Immature natural killer cell (primary cell): ENCODE data around the gene ACO2. TPM values are rescaled to one million over a fixed set of nuclear protein-coding genes. Genes with fewer than 3 reads are reported as not detected.

ENCODE experiments used
- DNase-seq, 3 donors: peaks; one replicate each; pipeline ENCODE4 v3.0.0; 2022; ENCODE audit warnings: mixed read lengths in 1 of 3
- H3K27ac Mint-ChIP-seq, 6 donors: one replicate each; pipeline ENCODE4 v1.8.0; 2020; ENCODE audit warnings: mixed read lengths in 6 of 6, mild to moderate bottlenecking in 5 of 6, inconsistent platforms in 4 of 6, moderate library complexity in 3 of 6
- H3K27me3 Mint-ChIP-seq, 3 donors: one replicate each; pipeline ENCODE4 v1.8.0; 2020 to 2021; ENCODE audit warnings: low read depth in 3 of 3, mild to moderate bottlenecking in 3 of 3, mixed read lengths in 3 of 3, moderate library complexity in 3 of 3, inconsistent platforms in 1 of 3
- H3K36me3 Mint-ChIP-seq, 3 donors: one replicate each; pipeline ENCODE4 v1.8.0; 2020; ENCODE audit warnings: mixed read lengths in 3 of 3, inconsistent platforms in 2 of 3, mild to moderate bottlenecking in 2 of 3
- H3K4me1 Mint-ChIP-seq, 2 donors: one replicate each; pipeline ENCODE4 v1.8.0; 2020; ENCODE audit warnings: inconsistent platforms in 2 of 2, mild to moderate bottlenecking in 2 of 2, mixed read lengths in 2 of 2, moderate library complexity in 1 of 2
- H3K4me3 Mint-ChIP-seq, 5 donors: one replicate each; pipeline ENCODE4 v1.8.0; 2020; ENCODE audit warnings: mild to moderate bottlenecking in 5 of 5, mixed read lengths in 5 of 5, inconsistent platforms in 3 of 5, moderate library complexity in 3 of 5
- H3K9me3 Mint-ChIP-seq, 6 donors: one replicate each; pipeline ENCODE4 v1.8.0; 2020; ENCODE audit warnings: mild to moderate bottlenecking in 6 of 6, mixed read lengths in 6 of 6, inconsistent platforms in 4 of 6, moderate library complexity in 3 of 6
- polyA plus RNA-seq, 3 donors: library from polyadenylated mRNA; unstranded; fragments of 300-500 nt; fragmentation: Illumina TruSeq; gene quantifications; one replicate each; pipeline ENCODE4 v1.2.3, GENCODE V29; 2021

Gene ACO2
- polyA plus RNA-seq, 3 donors from 2014 or later, result 77.1 to 115 (median 111) TPM

- no peak overlapping the region for H3K4me3 Mint-ChIP-seq
- H3K4me1 Mint-ChIP-seq, result no peaks in the 10 kb centered on the region
- H3K27ac Mint-ChIP-seq, result no peak overlapping the region
- no peaks in the 10 kb centered on the region for H3K36me3 Mint-ChIP-seq
- H3K9me3 Mint-ChIP-seq, result no peaks in the 10 kb centered on the region
- H3K27me3 Mint-ChIP-seq, result peaks cover 0 to 4% (median 1%) of the 10 kb centered on the region in 3 donors
- DNase-seq, result no peak
Observed at GRCh38 chr22:41575533-41575932, 106.6 kb downstream of the ACO2 start.

DNA sequence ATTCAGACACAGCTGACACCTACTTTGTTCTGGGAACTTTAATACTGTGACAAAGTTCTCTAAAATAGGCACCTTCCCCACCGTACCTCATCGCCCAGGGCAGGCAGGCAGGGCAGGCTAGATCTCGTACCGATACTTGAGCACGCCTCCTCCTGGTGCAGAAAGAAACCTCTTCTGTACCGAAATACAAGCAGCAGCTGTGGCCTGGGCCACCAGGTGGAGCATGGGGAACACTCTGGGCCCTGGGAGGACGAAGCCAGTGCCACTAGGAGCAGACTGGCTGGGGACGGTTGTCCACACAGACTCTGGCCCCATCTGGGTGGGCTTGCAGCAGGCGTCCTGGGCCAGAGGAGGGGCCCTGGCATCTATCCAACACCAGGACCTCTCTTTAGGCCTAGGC, 108.0 kb downstream of the ACO2 start:
- Mint-ChIP-seq H3K27ac (peak overlapping the region in 1 of 6 donors; percentile 7), H3K4me3 (no peak overlapping the region), H3K4me1 (no peaks in the 10 kb centered on the region), H3K36me3 (no peaks in the 10 kb centered on the region), H3K27me3 (peaks cover 0 to 4% (median 1%) of the 10 kb centered on the region in 3 donors), H3K9me3 (no peaks in the 10 kb centered on the region)
- DNase-seq, result peak; percentile 27

GRCh38 chr22:41578114-41578513, 109.2 kb downstream of the ACO2 start:
- H3K9me3 Mint-ChIP-seq, result no peaks in the 10 kb centered on the region
- H3K4me3 Mint-ChIP-seq, result no peak overlapping the region
- no peaks in the 10 kb centered on the region for H3K4me1 Mint-ChIP-seq
- peaks cover 0 to 8% (median 7%) of the 10 kb centered on the region in 3 donors for H3K36me3 Mint-ChIP-seq
- DNase-seq, result no peak
- H3K27ac Mint-ChIP-seq, result peak overlapping the region in 1 of 6 donors; percentile 28
- peaks cover 0 to 4% (median 1%) of the 10 kb centered on the region in 3 donors for H3K27me3 Mint-ChIP-seq

Other genes with a start within 250 kb of the ACO2 start
- under 1 TPM in 2 of 3 donors, not detected in 1; 0.32 to 0.90 TPM for gene CHADL, start 228.2 kb upstream of the ACO2 start, polyA plus RNA-seq
- 10 to 100 TPM; 10.4 to 29.9 (median 15.6) TPM for gene RANGAP1, start 182.9 kb upstream of the ACO2 start, polyA plus RNA-seq
- gene ZC3H7B, start 167.6 kb upstream of the ACO2 start, polyA plus RNA-seq, result 1 to 10 TPM in 1 of 3 donors, under 1 TPM in 1, not detected in 1; 0.33 to 2.4 TPM
- gene TEF, start 87.2 kb upstream of the ACO2 start, polyA plus RNA-seq, result 1 to 10 TPM; 1.4 to 3.8 (median 1.8) TPM
- 10 to 100 TPM in 1 of 3 donors, 1 to 10 TPM in 2; 5.9 to 23.6 (median 8.6) TPM for gene TOB2, start 22.3 kb upstream of the ACO2 start, polyA plus RNA-seq
- 10 to 100 TPM; 26.4 to 31.0 (median 29.9) TPM for gene PHF5A, start 425 bp upstream of the ACO2 start, polyA plus RNA-seq
- gene POLR3H, start 75.4 kb downstream of the ACO2 start, polyA plus RNA-seq, result 10 to 100 TPM in 2 of 3 donors, 1 to 10 TPM in 1; 9.2 to 15.4 (median 15.0) TPM
- not detected for gene CSDC2, start 91.9 kb downstream of the ACO2 start, polyA plus RNA-seq
- gene PMM1, start 120.7 kb downstream of the ACO2 start, polyA plus RNA-seq, result 10 to 100 TPM; 24.1 to 31.6 (median 24.4) TPM
- gene DESI1, start 151.9 kb downstream of the ACO2 start, polyA plus RNA-seq, result 10 to 100 TPM; 10.4 to 18.6 (median 11.4) TPM
- gene XRCC6, start 152.2 kb downstream of the ACO2 start, polyA plus RNA-seq, result 100 to 1,000 TPM; 351 to 473 (median 385) TPM
- gene SNU13, start 219.8 kb downstream of the ACO2 start, polyA plus RNA-seq, result 100 to 1,000 TPM; 190 to 209 (median 192) TPM
- gene MEI1, start 230.4 kb downstream of the ACO2 start, polyA plus RNA-seq, result 100 to 1,000 TPM; 122 to 250 (median 178) TPM